HEK293T (cell line): ENCODE results near the gene TBC1D16.

Experiments used
- CTCF ChIA-PET: fragments of 350-600 bp; formaldehyde crosslinking; extraction: SDS; loops from one replicate; lab custom pipeline; 2021; ENCODE audit warnings: antibody characterized with exemption, inconsistent platforms; lab: Yijun Ruan, JAX
- POLR2A ChIA-PET: fragments of 350-600 bp; formaldehyde crosslinking; extraction: SDS; loops from one replicate; lab custom pipeline; 2020; ENCODE audit warnings: antibody characterized with exemption, inconsistent platforms; lab: Yijun Ruan, JAX
- DNase-seq: peaks from one replicate; pipeline ENCODE4 v3.0.0; 2012; ENCODE audit warnings: mixed read lengths; ENCODE audit errors: extremely low spot score
- ARNT ChIP-seq: fragments of 450-650 bp; IDR thresholded peaks from 2 replicates; pipeline ENCODE4 v1.6.1; 2017; ENCODE audit warnings: mild to moderate bottlenecking
- BHLHE40 ChIP-seq: fragments of 450-650 bp; IDR thresholded peaks from 2 replicates; pipeline ENCODE4 v1.6.1; 2016; ENCODE audit warnings: mild to moderate bottlenecking, moderate library complexity, borderline replicate concordance
- CTBP1 ChIP-seq: fragments of 450-650 bp; IDR thresholded peaks from 2 replicates; pipeline ENCODE4 v1.6.1; 2016; ENCODE audit warnings: borderline replicate concordance
- ELF4 ChIP-seq: fragments of 450-650 bp; IDR thresholded peaks from 2 replicates; pipeline ENCODE4 v1.6.1; 2017; ENCODE audit warnings: antibody characterized with exemption
- FOXA1 ChIP-seq: fragments of 450-650 bp; IDR thresholded peaks from 2 replicates; pipeline ENCODE4 v1.6.1; 2016; ENCODE audit warnings: mild to moderate bottlenecking
- FOXK2 ChIP-seq: fragments of 450-650 bp; IDR thresholded peaks from 2 replicates; pipeline ENCODE4 v1.6.1; 2016; ENCODE audit warnings: mild to moderate bottlenecking
- FOXM1 ChIP-seq: fragments of 450-650 bp; IDR thresholded peaks from 2 replicates; pipeline ENCODE4 v1.6.1; 2017; ENCODE audit warnings: mild to moderate bottlenecking, borderline replicate concordance
- HDGF ChIP-seq: fragments of 450-650 bp; IDR thresholded peaks from 2 replicates; pipeline ENCODE4 v1.6.1; 2017; ENCODE audit warnings: antibody characterized with exemption, borderline replicate concordance
- L3MBTL2 ChIP-seq: fragments of 450-650 bp; conservative IDR thresholded peaks from 2 replicates; pipeline ENCODE4 v1.6.1; 2016; ENCODE audit warnings: mild to moderate bottlenecking
- LEF1 ChIP-seq: fragments of 450-650 bp; IDR thresholded peaks from 2 replicates; pipeline ENCODE4 v1.6.1; 2017; ENCODE audit warnings: mild to moderate bottlenecking, borderline replicate concordance
- NFRKB ChIP-seq: fragments of 450-650 bp; IDR thresholded peaks from 2 replicates; pipeline ENCODE4 v1.6.1; 2016; ENCODE audit warnings: mild to moderate bottlenecking, moderate library complexity
- SP1 ChIP-seq: fragments of 450-650 bp; IDR thresholded peaks from 2 replicates; pipeline ENCODE4 v1.6.1; 2017
- SUZ12 ChIP-seq: fragments of 450-650 bp; IDR thresholded peaks from 2 replicates; pipeline ENCODE4 v1.6.1; 2016; ENCODE audit warnings: mild to moderate bottlenecking
- TARDBP ChIP-seq: fragments of 450-650 bp; IDR thresholded peaks from 2 replicates; pipeline ENCODE4 v1.6.1; 2016
- ZNF384 ChIP-seq: fragments of 450-650 bp; IDR thresholded peaks from 2 replicates; pipeline ENCODE4 v1.6.1; 2016
- TF ChIP-seq, protein P1 (sequence below): fragments of 450-650 bp; IDR thresholded peaks from 2 replicates; pipeline ENCODE4 v1.6.1; 2016

Gene TBC1D16

DNA sequence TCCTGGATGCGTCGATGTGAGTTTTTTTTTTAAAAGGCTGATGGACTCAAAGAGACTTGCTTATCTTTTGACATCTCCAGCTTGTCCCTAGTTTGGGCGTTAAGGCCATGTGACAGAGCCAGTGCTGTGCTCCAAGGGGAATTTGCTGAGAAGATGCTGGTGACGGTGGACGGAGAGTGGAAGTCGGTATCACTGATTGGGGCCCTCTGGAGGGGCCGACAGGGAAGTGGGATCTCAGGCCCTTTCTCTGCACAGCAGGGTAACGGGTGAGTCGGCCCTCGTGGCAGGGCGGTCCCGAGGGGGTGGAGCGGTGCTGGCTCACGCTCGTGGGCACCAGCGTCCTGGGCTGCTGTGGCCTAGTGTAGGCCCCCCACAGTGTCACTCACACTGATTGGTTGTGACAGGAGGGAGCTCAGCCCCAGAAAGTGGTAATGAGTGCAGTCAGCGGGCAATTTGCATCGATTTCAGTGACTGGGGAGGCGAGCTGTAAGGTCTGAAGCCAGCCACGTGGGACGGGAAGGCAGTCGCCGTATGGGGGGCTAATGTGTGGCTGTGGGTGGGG lies 91.3 kb downstream of the TBC1D16 start:
- POLR2A ChIA-PET = no interaction called here
- CTCF ChIA-PET = no interaction called here
- no peak for DNase-seq
- TF ChIP-seq L3MBTL2 (no peak), FOXA1 (no peak)

DNA sequence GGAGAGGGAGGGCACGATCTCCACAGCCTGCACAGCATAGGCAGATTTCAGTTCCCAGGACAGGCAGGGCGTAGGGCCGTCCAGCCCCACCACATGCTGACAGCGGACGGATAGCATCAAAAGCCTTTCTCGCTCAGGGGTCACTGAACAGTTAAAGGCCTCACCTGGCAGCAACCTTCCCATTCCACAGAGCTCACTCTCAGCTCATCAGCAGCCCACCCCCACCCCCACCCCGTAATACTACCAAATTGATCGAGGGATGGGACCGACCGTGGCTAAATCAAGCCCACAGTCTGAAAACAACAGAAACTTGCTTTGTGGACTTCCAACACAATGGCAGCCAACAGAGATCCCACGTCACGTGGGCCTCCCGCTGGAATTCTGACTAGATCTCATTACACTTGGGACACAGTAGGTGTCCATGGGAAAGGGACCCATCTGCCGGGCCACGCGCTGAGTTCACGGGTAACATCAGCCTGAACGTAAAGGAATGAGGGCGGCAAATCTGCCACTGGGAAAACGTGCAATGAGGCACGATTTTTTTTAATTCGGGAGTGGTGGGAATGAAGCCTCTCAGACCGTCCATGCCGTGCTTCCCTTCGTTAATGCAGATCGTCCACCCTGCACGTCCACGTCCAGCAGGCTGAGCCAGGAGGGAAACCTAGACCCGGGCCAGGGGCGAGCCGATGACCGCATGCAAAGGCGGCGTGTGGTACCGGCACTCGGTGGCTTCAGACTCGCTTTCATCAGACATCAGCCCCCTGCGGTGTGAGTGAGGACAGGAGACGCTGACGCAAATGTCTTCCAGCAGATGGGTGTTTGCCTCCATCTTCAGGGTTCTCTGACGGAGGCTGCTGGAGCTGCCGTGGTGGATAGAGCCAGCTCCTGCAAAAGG lies 92.1 kb downstream of the TBC1D16 start:
- TF ChIP-seq SUZ12 = no peak
- no peak for TF ChIP-seq SP1
- no peak for TF ChIP-seq HDGF
- TF ChIP-seq, protein P1, sequence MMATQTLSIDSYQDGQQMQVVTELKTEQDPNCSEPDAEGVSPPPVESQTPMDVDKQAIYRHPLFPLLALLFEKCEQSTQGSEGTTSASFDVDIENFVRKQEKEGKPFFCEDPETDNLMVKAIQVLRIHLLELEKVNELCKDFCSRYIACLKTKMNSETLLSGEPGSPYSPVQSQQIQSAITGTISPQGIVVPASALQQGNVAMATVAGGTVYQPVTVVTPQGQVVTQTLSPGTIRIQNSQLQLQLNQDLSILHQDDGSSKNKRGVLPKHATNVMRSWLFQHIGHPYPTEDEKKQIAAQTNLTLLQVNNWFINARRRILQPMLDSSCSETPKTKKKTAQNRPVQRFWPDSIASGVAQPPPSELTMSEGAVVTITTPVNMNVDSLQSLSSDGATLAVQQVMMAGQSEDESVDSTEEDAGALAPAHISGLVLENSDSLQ = no peak
- TF ChIP-seq FOXM1 = no peak
- no peak for TF ChIP-seq L3MBTL2
- TF ChIP-seq FOXK2 = no peak
- TF ChIP-seq NFRKB = no peak
- TF ChIP-seq CTBP1 = no peak
- no peak for TF ChIP-seq TARDBP
- no peak for TF ChIP-seq ZNF384
- no peak for TF ChIP-seq BHLHE40
- no peak for TF ChIP-seq FOXA1
- TF ChIP-seq ARNT = no peak
- no peak for TF ChIP-seq LEF1
- no peak for TF ChIP-seq ELF4
- DNase-seq = no peak
- ChIA-PET CTCF (no interaction called here), POLR2A (no interaction called here)

DNA sequence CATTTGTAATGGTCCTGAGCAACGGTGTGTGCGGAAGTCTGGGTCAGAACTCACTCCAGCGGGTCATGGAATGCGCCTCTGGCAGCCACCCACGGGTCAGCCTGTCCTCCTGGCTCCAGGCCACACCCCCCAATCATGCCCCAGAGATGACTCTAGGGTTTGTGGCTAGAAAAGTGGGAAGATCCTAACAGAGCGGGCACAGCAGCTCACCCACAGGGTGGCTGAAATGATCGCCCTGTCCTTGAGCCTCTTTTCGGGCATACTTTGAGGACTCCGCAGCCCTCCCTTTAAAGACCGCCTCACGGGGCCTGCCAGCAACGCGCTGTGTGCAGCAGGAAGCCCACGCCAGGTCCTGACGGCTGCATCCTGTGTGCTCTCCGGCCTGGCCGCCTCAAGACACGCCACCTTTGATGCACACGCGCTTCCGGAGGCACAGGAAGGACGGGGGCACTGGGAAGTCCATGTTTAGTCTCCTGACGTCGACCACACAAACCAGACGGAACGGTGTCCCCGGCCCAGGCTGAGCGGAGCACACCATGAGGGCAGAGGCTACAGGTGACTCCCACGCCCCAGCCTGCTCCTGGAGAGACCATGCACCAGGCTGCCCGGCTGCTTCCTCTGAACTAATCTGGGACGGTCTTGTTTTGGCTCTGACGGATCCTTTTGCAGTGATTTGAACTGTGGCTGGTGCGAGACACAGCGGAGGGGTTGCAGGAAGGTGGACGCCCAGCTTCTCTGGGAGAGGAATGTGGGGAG lies 92.9 kb downstream of the TBC1D16 start:
- ChIA-PET CTCF (no interaction called here), POLR2A (no interaction called here)
- TF ChIP-seq ARNT (no peak), LEF1 (no peak), FOXM1 (no peak), FOXK2 (no peak), BHLHE40 (no peak), ELF4 (no peak), FOXA1 (no peak), SP1 (no peak), CTBP1 (no peak), NFRKB (no peak), ZNF384 (no peak), HDGF (no peak), SUZ12 (no peak), TARDBP (no peak), L3MBTL2 (no peak)
- TF ChIP-seq, protein P1 = no peak
- no peak for DNase-seq

DNA sequence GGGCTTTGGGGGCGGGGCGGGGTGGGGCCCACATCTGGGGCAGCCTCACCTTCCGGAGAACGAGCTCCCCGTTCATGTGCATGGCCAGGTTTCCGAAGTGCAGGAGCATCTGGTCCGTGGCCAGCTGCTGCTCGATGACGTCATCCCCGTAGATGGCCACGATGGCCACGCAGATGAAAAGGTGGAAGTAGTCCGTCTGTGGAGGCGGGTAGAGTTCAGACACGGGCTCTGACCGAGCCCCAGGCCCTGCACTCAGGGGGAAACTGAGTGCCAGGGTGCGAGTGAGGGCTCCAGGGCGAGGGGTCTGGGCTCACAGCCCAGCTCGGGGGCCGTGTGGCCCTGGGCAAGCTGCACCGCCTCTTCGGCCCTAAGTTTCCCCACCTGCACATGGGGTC lies 93.7 kb downstream of the TBC1D16 start:
- no peak for DNase-seq
- CTCF ChIA-PET = no interaction called here
- POLR2A ChIA-PET = no interaction called here
- TF ChIP-seq ARNT = no peak
- TF ChIP-seq TARDBP = no peak
- no peak for TF ChIP-seq BHLHE40
- TF ChIP-seq CTBP1 = no peak
- TF ChIP-seq ZNF384 = no peak
- TF ChIP-seq NFRKB = no peak
- TF ChIP-seq, protein P1 = no peak
- TF ChIP-seq ELF4 = no peak
- TF ChIP-seq SP1 = no peak
- TF ChIP-seq L3MBTL2 = no peak
- TF ChIP-seq LEF1 = no peak
- no peak for TF ChIP-seq HDGF
- no peak for TF ChIP-seq SUZ12
- no peak for TF ChIP-seq FOXA1
- TF ChIP-seq FOXK2 = no peak

DNA sequence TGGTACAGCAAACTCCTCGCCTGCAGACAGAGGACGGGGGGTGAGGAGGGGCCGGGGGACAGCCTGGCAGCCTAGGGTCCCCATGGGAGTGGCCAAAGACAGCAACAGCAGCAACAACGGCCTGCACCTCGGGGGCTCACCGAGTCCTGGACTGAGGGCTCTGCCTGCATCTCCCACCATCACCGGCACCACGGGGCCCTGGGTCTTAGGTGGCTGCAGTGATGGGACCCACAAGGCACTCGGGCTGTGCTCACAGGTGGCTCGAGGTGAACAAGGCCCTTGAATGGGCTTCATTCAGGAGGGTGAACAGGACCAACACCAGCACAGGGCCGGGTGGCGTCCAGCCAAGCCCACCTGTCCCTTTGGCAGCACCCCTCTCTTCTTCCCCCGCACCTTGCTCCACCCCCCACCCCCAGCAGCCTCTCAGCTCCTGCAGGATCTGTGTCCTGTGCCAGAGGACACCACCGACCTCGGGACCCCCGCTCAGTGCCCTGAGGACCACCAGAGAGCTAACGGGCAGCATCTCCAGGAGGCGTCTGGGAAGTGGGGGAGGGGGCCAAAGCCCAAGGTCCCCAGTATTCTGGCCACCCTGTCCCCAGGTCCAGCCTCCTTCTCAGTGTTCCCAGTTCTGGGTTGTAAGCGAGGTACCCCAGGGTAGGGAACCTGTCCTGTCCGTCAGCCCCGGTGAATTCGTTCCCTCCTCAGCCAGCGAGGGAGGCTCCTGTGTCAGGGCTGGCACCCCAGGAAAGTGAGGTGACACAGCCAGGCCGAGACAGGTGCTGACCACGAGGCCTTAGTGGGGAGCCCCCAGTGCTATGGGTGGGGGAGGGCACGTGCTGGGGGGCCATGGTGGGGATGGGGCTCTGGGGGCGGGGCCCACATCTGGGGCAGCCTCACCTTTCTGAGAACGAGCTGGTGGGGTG lies 94.3 kb downstream of the TBC1D16 start:
- no peak for DNase-seq
- ChIA-PET CTCF (no interaction called here), POLR2A (no interaction called here)
- TF ChIP-seq SUZ12 = no peak
- no peak for TF ChIP-seq FOXM1
- TF ChIP-seq LEF1 = no peak
- TF ChIP-seq, protein P1 = no peak
- no peak for TF ChIP-seq FOXA1
- TF ChIP-seq BHLHE40 = no peak
- TF ChIP-seq FOXK2 = no peak
- no peak for TF ChIP-seq ZNF384
- TF ChIP-seq L3MBTL2 = no peak
- TF ChIP-seq HDGF = no peak
- TF ChIP-seq NFRKB = no peak
